IPS-NIHi11 (cell line): Measurements from ENCODE around the gene KCNIP4.

ENCODE experiments used
- DNase-seq: peaks from one replicate; pipeline ENCODE4 v3.0.0; 2012; ENCODE audit warnings: mixed read lengths, low spot score

KCNIP4 gene

DNA sequence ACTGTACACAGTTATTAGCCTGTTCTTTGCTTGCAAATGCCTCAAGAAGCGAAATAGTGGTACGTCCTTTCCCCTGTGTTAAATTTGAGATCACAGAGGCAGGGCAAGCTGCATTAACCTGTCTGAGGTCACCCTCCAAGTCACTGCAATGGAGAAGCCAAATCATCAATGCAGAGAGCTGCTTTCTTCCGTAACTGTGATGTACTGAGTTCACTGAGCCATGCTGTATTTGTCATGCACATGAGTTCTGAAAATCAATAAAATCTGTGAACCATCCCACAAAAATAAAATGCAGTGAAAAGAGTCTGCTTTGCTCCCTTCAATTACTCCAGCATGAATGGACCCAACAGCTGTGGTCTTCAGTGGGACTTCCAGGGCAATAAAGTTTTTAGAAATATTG lies 393.5 kb downstream of the KCNIP4 start:
- DNase-seq = no peak

DNA sequence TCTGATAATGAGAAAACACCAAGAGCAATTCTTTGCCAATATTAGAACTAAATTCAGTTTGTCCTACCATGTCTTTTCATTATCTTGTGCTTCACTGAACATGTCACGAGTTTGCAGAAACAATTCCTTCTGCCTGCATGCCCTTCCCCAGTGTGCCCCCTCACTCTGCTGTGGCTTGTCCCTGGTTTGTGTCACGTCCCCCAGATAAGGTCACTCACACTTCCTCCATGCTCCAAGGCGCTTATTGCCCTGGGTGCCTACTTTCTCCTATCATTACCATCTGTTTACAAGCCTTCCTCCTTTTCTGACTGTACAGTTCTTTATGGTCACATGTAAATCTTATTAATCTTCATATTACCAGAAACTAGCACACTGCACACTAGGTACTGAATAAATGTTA lies 394.1 kb downstream of the KCNIP4 start:
- no peak for DNase-seq

DNA sequence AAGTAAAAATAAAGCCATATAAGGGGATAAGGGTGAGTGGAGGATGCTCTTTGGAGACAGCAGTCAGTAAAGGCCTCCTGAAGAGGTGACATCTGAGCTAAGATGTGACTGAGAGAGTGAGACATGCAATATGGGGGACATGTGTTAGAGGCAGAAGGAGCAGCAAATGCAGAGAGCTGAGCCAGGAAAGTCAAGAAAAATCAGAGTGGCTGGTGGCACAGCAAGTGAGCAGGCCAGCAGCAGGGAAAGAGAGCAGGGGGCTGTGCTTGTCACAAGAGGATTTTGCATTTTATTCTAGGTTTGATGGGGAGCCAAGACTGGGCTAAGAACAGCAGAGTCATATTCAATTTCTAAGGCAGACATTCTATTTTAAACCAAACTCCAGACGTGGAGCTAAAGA lies 394.5 kb downstream of the KCNIP4 start:
- no peak for DNase-seq

DNA sequence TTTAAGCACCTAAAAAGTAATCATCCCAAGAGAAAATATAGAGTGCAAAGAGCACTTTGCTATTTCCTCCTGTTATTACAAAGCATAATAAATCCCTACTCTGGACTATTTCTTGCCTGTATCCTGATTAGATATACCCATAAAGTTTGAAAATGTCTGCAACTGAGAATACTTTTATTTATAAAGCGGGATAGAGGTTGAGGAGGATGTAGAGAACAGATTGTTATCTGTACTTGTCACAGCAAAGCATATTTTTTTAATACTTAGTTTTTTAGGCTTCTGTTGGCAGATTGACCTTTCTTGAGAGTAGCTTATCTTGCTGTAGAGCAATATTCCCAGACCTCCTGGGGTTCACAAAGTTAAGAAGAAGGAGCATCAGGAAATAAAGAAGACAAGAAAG lies 396.1 kb downstream of the KCNIP4 start:
- DNase-seq = no peak

DNA sequence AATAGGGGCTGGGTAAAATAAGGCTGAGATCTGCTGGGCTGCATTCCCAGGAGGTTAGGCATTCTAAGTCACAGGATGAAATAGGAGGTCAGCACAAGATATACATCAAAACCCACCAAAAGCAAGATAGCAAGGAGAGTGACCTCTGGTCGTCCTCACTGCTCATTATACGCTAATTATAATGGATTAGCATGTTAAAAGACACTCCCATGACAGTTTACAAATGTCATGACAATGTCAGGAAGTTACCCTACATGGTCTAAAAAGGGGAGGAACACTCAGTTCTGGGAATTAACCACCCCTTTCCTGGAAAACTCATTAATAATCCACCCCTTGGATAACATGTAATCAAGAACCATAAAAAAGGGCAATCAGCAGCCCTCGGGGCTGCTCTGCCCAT lies 403.6 kb downstream of the KCNIP4 start:
- DNase-seq = no peak

DNA sequence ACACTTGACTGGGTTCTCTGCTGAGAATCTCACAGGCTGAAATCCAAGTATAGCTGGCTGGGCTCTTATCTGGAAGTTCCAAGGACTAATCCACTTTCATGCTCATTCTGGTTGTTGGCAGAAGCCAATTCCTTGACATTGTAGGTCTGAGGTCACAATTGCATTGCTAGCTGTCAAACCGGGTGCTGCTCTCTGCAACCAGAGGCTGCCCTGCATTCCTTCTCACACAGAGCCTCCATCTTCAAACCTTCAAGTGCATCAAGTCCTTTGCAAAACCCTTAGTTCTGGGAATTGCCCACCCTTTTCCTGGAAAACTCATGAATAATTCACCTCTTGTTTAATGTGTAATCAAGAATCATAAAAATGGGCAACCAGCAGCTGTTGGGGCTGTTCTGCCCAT lies 404.2 kb downstream of the KCNIP4 start:
- DNase-seq = no peak

DNA sequence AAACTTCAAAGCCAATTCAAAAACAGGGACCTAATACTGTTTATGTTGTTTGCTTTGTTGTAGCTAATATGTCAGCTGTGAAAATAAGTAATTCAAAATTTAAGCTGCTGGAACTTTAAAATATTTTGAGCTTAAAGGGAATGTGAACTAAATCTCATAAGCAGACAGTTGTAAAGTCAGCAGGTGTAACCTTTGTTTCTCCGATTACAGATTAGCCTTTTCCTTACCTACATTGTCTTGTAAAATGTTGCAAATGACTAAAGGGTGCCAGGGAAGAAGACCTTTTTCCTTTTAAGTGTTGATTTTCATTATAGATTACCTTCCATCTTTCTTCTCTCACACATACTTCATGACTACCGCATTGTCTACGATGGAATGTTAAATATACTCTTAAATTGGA lies 405.1 kb downstream of the KCNIP4 start:
- DNase-seq = peak; percentile 7

DNA sequence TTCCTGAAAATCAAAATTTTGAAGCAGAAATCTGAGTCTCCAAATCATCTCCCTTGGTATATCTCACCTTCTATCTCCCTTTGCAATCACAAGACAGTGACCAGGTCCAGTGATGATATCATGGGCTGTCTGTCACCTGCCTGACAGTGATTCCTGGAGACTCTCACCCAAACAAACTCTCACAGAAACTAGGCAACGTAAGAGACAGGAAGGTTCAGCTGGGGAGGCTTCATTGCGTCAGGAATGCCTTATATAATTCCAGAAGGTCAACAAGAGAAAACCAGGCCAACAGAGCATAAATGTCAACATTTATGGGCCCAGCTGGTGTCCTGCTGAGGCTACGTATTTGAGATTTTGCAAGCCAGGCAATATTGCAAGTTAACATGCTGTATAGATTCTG lies 412.7 kb downstream of the KCNIP4 start:
- DNase-seq = no peak

DNA sequence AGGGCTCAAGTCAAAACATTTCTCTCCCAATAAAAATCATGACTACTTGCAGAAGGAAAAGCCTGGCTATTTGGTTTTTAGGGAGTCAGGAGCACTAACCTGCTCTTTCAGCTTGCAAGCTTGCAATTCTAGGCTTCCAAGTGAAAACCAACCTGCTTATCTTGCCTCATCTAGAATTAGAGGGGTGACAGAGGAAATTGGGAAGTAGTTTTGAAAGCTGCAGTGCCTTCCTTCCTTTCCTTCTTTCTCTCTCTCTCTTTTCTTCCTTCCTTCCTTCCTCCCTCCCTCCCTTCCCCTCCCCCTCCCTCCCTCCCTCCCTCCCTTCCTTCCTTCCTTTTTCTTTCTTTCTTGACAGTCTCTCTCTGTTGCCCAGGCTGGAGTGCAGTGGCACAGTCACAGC lies 417.5 kb downstream of the KCNIP4 start:
- no peak for DNase-seq

DNA sequence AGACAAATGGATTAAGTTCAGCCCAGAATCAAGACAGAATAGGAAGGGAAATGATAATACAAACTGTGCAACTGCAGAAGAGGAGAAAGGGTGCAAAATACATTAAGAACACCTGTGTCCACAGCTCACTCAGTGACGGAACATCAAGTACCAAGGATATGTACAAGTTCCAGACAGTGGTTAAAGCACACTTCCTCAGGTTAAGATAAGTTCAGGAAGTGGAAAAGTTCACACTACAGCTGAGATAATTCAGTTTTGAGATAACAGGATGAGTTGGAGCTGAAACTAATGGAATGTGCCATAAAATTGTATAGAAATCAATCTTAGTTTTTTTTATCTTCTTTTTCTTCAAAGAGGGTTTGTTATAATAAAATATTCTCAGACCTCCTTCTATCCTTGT lies 419.4 kb downstream of the KCNIP4 start:
- no peak for DNase-seq

DNA sequence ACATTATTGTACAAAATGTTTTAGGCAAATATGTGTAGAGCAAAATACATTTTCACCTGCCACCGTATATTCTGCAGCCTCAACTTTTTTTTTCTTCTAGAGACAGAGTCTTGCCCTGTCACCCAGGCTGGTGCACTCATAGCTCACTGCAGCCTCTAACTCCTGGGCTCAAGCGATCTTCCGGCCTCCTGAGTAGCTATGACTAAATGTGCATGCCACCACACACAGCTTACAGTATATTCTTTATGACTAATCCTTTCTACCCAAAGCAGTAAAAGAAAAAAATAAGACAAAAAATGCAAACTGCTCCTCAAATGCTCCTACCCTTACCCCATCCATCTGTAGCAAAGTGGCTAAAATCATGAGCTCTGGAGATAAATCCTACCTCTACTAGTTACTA lies 426.3 kb downstream of the KCNIP4 start:
- no peak for DNase-seq

DNA sequence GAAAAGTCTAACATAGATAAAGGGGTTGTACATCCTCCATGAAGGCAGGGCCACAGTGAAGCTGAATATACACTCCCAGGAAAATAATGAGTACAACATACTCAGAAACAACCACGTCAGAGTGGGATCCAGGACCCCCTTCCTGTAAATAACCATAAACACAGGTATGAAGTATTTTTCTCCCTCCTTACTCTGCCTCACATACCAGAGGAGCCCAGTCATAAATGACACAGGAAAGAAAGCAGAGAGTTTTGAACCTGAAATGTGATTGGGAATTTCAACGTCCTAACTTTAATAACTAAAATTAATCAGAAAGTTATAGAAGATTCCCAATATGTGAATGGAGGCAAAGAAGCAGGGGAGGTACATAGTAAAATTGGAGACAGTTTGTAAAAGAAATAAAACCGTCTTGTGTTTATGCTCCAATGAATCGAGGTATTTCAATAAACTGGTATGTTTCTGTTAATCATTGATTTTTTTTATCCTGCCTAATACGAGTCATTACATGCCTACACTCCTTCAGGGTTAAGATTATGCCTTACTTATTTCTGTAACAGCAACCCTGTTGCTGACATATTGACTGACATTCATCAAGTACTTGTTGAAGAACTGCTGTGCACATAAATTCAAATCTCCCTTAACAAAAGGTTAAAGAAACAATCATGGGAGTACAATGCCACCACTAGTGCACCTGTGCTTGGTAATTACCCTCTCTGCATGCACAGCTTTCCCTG lies 431.3 kb downstream of the KCNIP4 start:
- no peak for DNase-seq

DNA sequence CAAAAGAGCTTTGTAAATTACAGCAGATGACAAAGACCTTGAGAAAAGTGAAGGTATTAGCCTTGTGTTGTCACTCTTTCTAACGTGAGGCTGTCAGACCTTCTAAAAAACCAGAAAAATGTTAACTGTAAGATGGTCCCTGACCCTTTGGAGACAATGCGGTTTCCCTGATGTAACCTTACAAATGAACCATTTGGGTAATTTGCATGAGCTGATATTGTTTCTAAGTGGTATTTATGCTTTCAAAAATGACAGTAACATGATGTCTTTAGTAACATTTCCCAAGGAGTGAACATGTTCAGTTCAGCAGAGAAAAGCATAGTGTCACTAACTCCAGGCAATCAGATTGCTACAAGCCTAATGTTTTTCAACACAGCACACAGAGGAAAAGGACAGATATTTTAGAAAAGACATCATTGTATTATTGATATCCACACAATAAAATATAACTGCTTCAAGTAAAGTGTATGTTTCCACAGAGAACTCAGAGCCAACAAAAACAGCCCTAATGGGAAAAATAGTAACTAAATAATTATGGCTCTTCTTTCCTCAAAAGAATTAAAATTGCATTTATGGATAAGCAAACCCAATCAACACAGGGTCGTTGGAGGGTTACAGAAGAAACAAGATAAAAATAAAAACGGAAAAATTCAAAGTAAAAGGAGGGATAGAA lies 434.4 kb downstream of the KCNIP4 start:
- no peak for DNase-seq

DNA sequence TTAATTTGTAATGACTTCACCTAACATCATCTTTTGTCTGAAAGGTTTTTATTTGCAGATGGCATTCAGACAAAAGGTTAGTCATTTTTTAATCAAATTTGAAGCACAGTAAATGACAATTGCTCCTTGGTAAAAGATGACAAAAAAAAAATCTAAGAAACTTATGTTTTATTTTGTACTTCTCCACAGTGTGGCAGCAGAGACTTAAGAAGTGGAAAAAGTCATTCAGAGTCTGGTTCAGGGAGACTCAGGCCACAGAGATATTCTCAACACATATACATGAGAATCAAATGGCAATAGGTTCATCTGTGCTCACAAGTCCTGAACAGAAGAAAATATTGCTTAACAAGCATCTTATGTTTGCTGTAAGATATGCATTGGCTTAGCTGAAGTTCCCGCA lies 436.2 kb downstream of the KCNIP4 start:
- DNase-seq = peak; percentile 47

DNA sequence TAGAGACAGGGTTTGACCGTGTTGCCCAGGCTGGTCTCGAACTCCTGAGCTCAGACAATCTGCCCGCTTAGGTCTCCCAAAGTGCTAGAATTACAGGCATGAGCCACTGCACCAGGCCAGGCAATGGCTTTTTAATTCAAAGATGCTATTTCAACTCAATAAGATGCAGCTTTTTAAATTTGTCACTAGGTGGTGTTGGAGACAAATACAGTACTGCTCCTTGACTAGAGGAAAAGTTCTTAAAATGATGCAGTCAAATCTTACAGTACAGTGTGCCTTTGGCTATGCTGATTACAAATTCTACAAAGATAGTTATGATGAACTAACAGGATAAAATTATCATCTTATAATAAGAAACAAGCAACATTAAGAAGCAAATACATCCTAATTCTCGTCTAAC lies 441.1 kb downstream of the KCNIP4 start:
- peak; percentile 7 for DNase-seq

DNA sequence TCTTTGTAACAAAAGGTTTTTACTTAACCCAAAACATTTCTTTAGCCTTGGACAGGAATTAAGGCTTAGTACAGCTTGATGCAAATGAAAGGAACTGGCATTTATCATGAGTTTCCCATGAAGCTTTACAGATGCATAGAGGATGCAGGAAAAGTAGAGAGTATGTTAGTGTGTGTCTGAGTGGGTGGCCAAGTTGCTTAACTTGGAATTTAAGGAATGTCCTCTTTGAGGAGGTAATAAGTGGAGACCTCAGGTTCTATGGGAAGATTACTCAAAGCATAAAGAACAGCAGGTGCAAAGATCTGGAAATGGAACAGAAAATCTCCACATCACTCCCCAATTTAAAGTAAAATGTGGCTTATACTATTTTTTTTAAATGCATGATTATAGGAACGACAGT lies 457.9 kb downstream of the KCNIP4 start:
- no peak for DNase-seq

DNA sequence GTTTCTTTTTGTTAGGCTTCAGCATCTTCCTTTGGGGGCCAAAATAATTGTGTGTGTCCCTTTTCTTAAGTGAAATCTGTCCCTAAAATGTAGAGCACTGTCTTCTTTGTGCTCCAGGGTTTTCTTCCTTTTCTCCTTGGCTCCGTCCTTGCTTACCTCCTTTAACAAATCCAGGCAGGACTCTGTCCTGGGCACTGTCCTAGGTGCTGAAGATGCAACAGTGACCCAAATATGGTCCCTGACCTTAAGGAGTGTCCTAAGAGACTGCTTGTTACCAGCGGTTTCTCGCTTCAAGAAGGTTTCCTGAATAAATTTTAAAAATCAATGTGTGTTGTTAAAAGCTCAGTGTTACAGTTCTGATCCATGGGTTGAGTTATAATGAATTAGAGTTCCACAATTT lies 471.8 kb downstream of the KCNIP4 start:
- peak; percentile 63 for DNase-seq

DNA sequence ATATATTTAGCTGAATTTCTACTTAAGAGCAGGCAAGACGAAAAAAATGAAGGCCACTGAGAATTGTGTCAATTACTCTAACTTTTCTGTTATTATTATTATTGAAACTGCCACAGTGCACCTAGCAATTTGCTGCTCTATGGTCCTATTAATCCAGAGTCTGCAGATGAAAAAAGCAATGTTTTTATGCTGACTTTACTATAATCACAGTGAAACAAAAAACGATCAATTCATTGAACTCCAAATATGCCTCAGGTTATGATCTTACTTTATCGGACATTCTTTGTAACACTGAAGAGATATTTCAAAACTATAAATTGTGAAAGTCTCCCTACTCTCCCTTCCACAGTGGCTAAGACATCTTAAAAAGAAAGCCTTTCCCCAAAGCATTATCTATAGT lies 474.4 kb downstream of the KCNIP4 start:
- DNase-seq = no peak

DNA sequence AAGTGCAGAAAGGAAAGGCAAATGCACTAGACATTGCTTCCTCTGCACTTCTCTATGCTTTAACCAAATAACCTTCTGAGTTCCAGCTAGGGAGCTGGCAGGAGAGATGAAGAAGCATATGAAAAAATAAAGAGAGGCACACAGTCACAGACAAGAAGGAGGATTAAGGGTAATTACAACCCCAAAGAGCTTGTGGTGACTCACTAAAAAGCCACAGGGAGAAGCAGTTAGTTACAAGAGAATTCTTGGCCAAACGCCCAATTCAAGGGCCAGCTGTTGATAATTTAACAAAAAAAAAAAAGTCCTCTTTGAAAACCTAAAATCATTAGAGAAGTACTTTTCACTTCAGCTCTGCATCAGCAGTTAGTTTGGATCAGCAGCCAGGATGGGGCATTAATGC lies 478.0 kb downstream of the KCNIP4 start:
- DNase-seq = no peak

DNA sequence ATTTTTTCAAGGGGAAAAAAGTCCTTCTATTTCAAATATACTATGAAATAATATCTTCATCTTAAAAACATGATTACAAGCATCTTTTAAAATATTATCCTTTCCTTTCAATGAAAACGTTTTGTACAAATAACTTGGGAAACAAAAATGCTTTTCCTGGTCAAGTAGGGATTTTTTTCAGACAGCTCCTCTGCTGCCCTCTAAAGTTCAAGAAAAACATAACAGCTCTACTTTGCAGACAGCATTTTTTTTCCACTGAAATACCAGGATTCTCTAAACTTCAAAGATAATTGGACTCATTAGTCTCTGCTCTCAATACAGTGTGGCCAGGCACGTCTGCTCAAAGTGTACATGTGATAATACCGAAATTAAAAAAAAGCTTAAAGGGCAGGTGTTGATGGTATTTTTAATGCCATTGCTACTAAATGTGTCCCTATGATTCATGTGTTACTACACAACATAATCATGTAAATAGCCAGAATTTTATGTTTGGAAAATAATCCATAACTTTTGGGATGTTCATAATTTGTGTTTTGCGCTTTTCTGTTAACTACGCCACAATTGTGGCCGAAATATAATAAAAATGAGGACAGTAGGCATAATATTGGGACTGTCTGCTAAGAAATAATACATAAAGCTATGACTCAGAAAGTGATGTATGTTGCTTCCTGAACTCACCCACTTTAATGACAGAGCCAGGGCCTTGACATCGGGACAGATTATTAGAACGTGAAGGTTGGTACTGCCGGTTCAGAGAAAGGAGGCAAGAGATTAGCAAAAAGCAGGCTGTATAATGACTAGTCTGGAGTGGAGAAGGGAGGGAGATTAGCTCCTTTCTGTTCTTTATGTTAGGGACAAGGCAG lies 478.9 kb downstream of the KCNIP4 start:
- peak; percentile 14 for DNase-seq

DNA sequence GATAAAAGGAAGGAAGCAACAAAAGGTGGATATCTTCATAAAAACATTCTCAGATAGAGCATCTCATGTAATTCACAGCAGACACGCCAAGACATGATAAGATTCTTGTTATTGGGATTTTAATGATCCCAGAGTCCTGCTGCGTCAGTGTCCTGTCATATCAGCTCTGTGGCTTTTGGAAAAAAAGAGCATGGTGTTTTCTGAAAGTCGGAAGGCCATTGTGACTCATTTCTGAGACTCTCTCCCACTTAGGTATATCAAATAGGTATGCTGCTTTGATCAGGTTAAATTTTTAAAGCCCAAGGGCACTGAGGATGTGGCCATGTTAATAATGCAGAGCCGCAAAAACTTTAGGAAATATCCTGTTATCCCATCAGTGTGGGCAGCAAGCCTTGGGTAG lies 481.0 kb downstream of the KCNIP4 start:
- no peak for DNase-seq

DNA sequence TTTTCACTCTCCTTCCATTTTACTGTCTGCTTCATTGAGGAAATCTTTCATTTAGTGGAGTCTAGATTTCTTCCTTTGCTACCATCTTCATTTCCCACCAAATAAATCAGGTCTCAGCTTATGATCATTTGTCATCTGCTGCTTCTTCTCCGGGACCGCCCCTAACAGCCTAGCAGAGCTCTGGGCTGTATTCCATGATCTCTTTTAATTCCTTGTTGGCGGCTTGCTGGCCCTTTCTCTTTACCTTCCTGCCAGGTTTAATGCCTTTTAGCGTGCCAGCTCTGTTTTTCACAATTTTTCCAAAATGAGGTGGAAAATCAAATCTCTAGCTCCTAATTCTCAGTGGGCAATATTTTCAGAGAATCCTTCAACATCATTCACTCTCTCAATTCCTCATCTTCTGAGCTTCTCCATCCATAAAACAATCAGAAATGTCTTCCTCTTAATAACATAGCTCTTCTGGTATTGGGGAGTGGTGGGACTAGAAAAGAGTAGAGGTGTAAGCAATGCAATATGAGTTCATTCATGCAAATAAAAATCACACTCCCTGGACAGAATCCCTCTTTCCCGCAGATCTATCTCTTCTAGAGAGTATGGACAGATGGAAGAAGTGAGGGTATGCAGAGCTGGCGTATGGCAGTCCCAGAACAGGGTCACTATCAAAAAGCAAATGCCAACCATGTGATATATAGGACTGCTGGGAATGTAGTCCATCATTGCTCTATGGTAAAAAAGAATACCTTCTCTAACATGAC lies 491.3 kb downstream of the KCNIP4 start:
- no peak for DNase-seq
